Neural progenitor cell (in vitro differentiated cells): ENCODE results near the gene MYO6. TPM values are rescaled to one million over a fixed set of nuclear protein-coding genes. Genes with fewer than 3 reads are reported as not detected.

ENCODE experiments used
- DNase-seq: peaks from one replicate; pipeline ENCODE4 v3.0.0-alpha.2; 2016; ENCODE audit warnings: low spot score
- H2AFZ ChIP-seq: fragments of 200-600 bp; sonication (generic); replicated peaks from 2 replicates; pipeline ENCODE4 v1.6.1; 2016; ENCODE audit warnings: antibody characterized with exemption
- H3F3A ChIP-seq: fragments of 200-600 bp; sonication (generic); 2 replicates; pipeline ENCODE4 v1.6.1; 2016; ENCODE audit warnings: antibody characterized with exemption, low read depth
- H3K27ac ChIP-seq: fragments of 200-600 bp; sonication (generic); 2 replicates; pipeline ENCODE4 v1.5.1; 2016; ENCODE audit warnings: mild to moderate bottlenecking
- H3K27me3 ChIP-seq: fragments of 200-600 bp; sonication (generic); 2 replicates; pipeline ENCODE4 v1.6.1; 2016; ENCODE audit warnings: mild to moderate bottlenecking, moderate library complexity
- H3K36me3 ChIP-seq: fragments of 200-600 bp; sonication (generic); 2 replicates; pipeline ENCODE4 v1.5.1; 2016
- H3K4me1 ChIP-seq: fragments of 200-600 bp; sonication (generic); 2 replicates; pipeline ENCODE4 v1.6.1; 2016; ENCODE audit warnings: mixed run types
- H3K4me2 ChIP-seq: fragments of 200-600 bp; sonication (generic); 2 replicates; pipeline ENCODE4 v1.6.1; 2016
- H3K4me3 ChIP-seq: fragments of 200-600 bp; sonication (generic); 2 replicates; pipeline ENCODE4 v1.5.1; 2016
- H3K79me2 ChIP-seq: fragments of 200-600 bp; sonication (generic); 2 replicates; pipeline ENCODE4 v1.6.1; 2016; ENCODE audit warnings: low read depth
- H3K9ac ChIP-seq: fragments of 200-600 bp; sonication (generic); 2 replicates; pipeline ENCODE4 v1.6.1; 2016
- H3K9me3 ChIP-seq: fragments of 200-600 bp; sonication (generic); 2 replicates; pipeline ENCODE4 v1.5.1; 2016; ENCODE audit warnings: low read depth
- H4K20me1 ChIP-seq: fragments of 200-600 bp; sonication (generic); 2 replicates; pipeline ENCODE4 v1.6.1; 2016; ENCODE audit warnings: low read depth
- H3K27ac Mint-ChIP-seq: 3 replicates; pipeline ENCODE4 v1.8.0; 2021; ENCODE audit warnings: mixed read lengths
- H3K27me3 Mint-ChIP-seq: 2 replicates; pipeline ENCODE4 v1.8.0; 2022; ENCODE audit warnings: low read depth, mild to moderate bottlenecking, inconsistent platforms, moderate library complexity, mixed read lengths; ENCODE audit not compliant: insufficient read depth
- H3K36me3 Mint-ChIP-seq: 3 replicates; pipeline ENCODE4 v1.8.0; 2021; ENCODE audit warnings: mixed read lengths
- H3K4me1 Mint-ChIP-seq: 3 replicates; pipeline ENCODE4 v1.8.0; 2021; ENCODE audit warnings: mixed read lengths
- H3K4me3 Mint-ChIP-seq: 3 replicates; pipeline ENCODE4 v1.8.0; 2021; ENCODE audit warnings: mild to moderate bottlenecking, moderate library complexity, mixed read lengths
- H3K9me3 Mint-ChIP-seq: 3 replicates; pipeline ENCODE4 v1.8.0; 2020; ENCODE audit warnings: mixed read lengths
- EZH2 ChIP-seq: fragments of 200-600 bp; sonication (generic); IDR thresholded peaks from 2 replicates; pipeline ENCODE4 v1.6.1; 2017; ENCODE audit warnings: antibody characterized with exemption, mild to moderate bottlenecking, moderate library complexity
- EZH2phosphoT487 ChIP-seq: fragments of 200-600 bp; sonication (generic); IDR thresholded peaks from 2 replicates; pipeline ENCODE4 v1.6.1; 2017; ENCODE audit warnings: antibody characterized with exemption
- total RNA-seq: library from RNA; depleted of rRNA; stranded (reverse); fragments of >200 nt; gene quantifications from 2 replicates; pipeline ENCODE4 v1.2.3, GENCODE V29; 2015; ENCODE audit warnings: low replicate concordance
- TF ChIP-seq, protein P1 (sequence below): fragments of 200-600 bp; sonication (generic); IDR thresholded peaks from 2 replicates; pipeline ENCODE4 v1.5.1; 2017; ENCODE audit warnings: antibody characterized with exemption, mild to moderate bottlenecking

MYO6 gene
- total RNA-seq, 1 donor from 2014 or later, result 23.0 TPM

DNA sequence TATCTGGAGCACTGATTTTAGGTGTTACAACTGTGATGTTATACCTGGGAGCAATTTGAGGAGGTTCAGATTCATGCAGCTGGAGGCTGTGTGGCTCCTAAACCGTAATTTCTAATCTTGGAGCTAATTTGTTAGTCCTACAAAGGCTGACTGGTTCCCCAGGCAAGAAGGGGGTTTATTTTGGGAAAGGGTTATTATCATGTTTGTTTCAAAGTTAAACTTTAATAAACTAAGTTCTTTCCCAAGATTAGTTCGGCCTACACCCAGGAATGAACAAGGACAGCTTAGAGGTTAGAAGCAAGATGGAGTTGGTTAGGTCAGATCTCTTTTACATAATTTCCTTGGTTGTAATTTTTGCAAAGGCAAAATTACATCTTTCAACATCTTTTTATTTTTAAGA, 135.8 kb downstream of the MYO6 start:
- TF ChIP-seq, protein P1, sequence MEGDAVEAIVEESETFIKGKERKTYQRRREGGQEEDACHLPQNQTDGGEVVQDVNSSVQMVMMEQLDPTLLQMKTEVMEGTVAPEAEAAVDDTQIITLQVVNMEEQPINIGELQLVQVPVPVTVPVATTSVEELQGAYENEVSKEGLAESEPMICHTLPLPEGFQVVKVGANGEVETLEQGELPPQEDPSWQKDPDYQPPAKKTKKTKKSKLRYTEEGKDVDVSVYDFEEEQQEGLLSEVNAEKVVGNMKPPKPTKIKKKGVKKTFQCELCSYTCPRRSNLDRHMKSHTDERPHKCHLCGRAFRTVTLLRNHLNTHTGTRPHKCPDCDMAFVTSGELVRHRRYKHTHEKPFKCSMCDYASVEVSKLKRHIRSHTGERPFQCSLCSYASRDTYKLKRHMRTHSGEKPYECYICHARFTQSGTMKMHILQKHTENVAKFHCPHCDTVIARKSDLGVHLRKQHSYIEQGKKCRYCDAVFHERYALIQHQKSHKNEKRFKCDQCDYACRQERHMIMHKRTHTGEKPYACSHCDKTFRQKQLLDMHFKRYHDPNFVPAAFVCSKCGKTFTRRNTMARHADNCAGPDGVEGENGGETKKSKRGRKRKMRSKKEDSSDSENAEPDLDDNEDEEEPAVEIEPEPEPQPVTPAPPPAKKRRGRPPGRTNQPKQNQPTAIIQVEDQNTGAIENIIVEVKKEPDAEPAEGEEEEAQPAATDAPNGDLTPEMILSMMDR, result no peak
- TF ChIP-seq EZH2, result no peak
- no peak for TF ChIP-seq EZH2phosphoT487
- H3K36me3 ChIP-seq, result peaks cover 6% of the 10 kb centered on the region
- no peak overlapping the region for H3K4me2 ChIP-seq
- H3K9me3 Mint-ChIP-seq, result no peaks in the 10 kb centered on the region
- no peaks in the 10 kb centered on the region for H3K4me1 ChIP-seq
- H3K79me2 ChIP-seq, result no peaks in the 10 kb centered on the region
- no peaks in the 10 kb centered on the region for H4K20me1 ChIP-seq
- DNase-seq, result no peak
- H3K9me3 ChIP-seq, result no peaks in the 10 kb centered on the region
- no peak overlapping the region for H3K9ac ChIP-seq
- no peaks in the 10 kb centered on the region for H3K4me1 Mint-ChIP-seq
- H3K36me3 Mint-ChIP-seq, result peaks cover 2% of the 10 kb centered on the region
- no peaks in the 10 kb centered on the region for H3K27me3 Mint-ChIP-seq
- no peak overlapping the region for H3K4me3 Mint-ChIP-seq
- no peak overlapping the region for H2AFZ ChIP-seq
- H3K27ac Mint-ChIP-seq, result no peak overlapping the region
- no peaks in the 10 kb centered on the region for H3F3A ChIP-seq
- no peaks in the 10 kb centered on the region for H3K27me3 ChIP-seq
- no peak overlapping the region for H3K27ac ChIP-seq
- H3K4me3 ChIP-seq, result no peak overlapping the region

DNA sequence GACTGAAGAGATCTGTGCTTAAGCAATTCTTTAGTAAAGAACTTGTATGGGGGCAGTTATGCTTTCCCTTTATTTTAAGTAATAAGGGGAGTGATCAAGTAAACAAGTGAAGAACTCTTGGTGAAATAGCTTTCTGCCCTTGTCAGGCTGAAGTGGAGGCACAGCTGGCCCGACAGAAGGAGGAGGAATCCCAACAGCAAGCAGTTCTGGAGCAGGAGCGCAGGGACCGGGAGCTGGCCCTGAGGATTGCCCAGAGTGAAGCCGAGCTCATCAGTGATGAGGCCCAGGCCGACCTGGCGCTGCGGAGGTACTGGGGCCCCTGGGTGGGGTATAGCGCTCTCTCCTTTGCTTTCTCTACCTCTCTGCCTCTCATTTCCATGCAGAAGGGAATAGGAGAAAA, 143.3 kb downstream of the MYO6 start:
- TF ChIP-seq, protein P1, result no peak
- H3F3A ChIP-seq, result no peaks in the 10 kb centered on the region
- H3K79me2 ChIP-seq, result no peaks in the 10 kb centered on the region
- no peak overlapping the region for H3K4me3 Mint-ChIP-seq
- no peaks in the 10 kb centered on the region for H3K4me1 Mint-ChIP-seq
- H3K4me3 ChIP-seq, result no peak overlapping the region
- no peak overlapping the region for H3K27ac Mint-ChIP-seq
- DNase-seq, result no peak
- no peak overlapping the region for H3K4me2 ChIP-seq
- H3K9ac ChIP-seq, result no peak overlapping the region
- H3K4me1 ChIP-seq, result no peaks in the 10 kb centered on the region
- no peaks in the 10 kb centered on the region for H4K20me1 ChIP-seq
- no peaks in the 10 kb centered on the region for H3K9me3 ChIP-seq
- no peaks in the 10 kb centered on the region for H3K27me3 Mint-ChIP-seq
- H3K36me3 ChIP-seq, result no peaks in the 10 kb centered on the region
- H3K27me3 ChIP-seq, result no peaks in the 10 kb centered on the region
- H3K27ac ChIP-seq, result no peak overlapping the region
- H2AFZ ChIP-seq, result no peak overlapping the region
- no peaks in the 10 kb centered on the region for H3K9me3 Mint-ChIP-seq
- H3K36me3 Mint-ChIP-seq, result no peaks in the 10 kb centered on the region

DNA sequence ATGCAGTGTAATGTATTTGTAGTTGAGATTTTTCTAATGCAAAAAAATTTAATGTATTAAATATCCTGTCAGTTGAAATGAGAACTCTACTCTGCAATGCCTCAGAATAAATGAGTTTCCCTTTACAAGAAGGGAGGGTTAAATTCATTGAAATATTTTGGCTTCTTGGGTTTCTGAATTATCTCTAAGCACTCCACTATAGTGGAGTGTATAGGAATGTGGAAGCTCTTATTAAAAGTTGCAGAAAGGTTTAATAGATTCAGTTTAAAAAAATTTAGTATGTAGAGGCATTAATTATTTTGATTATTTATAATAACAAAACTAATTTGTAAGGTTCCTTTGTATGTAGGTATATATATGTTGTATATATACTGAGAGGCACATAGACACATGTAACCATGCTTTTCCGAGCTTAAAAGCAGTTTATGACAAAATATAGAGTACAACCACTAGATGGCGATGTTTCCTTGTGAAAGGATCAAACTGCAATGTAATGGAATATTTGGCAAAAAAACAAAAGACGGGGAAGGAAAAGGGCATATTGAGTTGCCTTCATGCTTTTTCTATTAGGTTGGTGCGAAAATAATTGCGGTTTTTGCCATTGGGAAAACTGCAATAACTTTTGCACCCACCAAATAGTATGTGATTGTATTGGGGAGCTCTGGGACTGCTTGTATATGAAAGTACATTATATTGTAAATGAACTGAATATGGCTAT, 144.2 kb downstream of the MYO6 start:
- Histone ChIP-seq H3K27ac (no peak overlapping the region), H3K9ac (no peak overlapping the region), H3K4me1 (no peaks in the 10 kb centered on the region), H2AFZ (no peak overlapping the region), H3K9me3 (no peaks in the 10 kb centered on the region), H3F3A (no peaks in the 10 kb centered on the region), H3K4me2 (no peak overlapping the region), H3K27me3 (no peaks in the 10 kb centered on the region), H3K79me2 (no peaks in the 10 kb centered on the region), H3K36me3 (no peaks in the 10 kb centered on the region), H3K4me3 (no peak overlapping the region), H4K20me1 (no peaks in the 10 kb centered on the region)
- peak; percentile 79 for DNase-seq
- H3K4me3 Mint-ChIP-seq, result no peak overlapping the region
- no peaks in the 10 kb centered on the region for H3K27me3 Mint-ChIP-seq
- TF ChIP-seq EZH2, result no peak
- TF ChIP-seq, protein P1, result peak; percentile 92
- TF ChIP-seq EZH2phosphoT487, result no peak
- H3K4me1 Mint-ChIP-seq, result no peaks in the 10 kb centered on the region
- H3K27ac Mint-ChIP-seq, result no peak overlapping the region
- H3K9me3 Mint-ChIP-seq, result no peaks in the 10 kb centered on the region
- H3K36me3 Mint-ChIP-seq, result no peaks in the 10 kb centered on the region
